Transverse colon (tissue), 4 donors: ENCODE measurements around the gene GTF3C5.

Source experiments
- POLR2AphosphoS5 ChIP-seq, 3 donors: sonication (generic); formaldehyde crosslinking; IDR thresholded peaks; one replicate each; pipeline ENCODE4 v1.6.1; 2016; ENCODE audit warnings: antibody characterized with exemption in 3 of 3
- TF ChIP-seq, protein P1 (sequence below), 5 experiments: fragments of 200-600 bp in 3 of 5; fragments of 450-650 bp in 2 of 5; sonication (generic) in 3 of 5; IDR thresholded peaks; 1 replicate in 2 of 5; 2 replicates in 3 of 5; pipeline ENCODE4 v1.5.1; 2016 to 2017; ENCODE audit warnings: antibody characterized with exemption in 5 of 5, inconsistent platforms in 3 of 5, mild to moderate bottlenecking in 2 of 5, moderate library complexity in 1 of 5

DNA sequence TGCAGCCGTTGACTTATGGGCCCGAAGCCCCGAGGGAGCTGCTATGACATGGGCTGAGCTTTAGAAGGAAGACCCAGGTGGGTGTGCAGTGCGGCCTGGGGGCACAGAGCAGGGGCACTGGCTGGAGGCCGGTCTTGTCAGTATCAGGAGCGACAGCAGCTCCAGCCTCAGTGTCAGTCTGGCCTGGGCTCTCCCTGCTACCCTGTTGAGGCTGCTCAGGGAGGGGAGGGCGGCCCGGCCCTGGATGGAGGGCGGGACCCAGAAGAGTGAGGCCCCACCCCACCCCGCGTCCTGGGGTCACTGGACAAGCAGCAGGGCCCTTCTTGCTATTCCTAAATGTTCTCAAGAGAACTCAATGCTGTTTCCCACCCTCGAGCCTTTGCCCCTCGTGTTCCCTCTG, 34.3 kb upstream of the GTF3C5 start:
- TF ChIP-seq, protein P1, sequence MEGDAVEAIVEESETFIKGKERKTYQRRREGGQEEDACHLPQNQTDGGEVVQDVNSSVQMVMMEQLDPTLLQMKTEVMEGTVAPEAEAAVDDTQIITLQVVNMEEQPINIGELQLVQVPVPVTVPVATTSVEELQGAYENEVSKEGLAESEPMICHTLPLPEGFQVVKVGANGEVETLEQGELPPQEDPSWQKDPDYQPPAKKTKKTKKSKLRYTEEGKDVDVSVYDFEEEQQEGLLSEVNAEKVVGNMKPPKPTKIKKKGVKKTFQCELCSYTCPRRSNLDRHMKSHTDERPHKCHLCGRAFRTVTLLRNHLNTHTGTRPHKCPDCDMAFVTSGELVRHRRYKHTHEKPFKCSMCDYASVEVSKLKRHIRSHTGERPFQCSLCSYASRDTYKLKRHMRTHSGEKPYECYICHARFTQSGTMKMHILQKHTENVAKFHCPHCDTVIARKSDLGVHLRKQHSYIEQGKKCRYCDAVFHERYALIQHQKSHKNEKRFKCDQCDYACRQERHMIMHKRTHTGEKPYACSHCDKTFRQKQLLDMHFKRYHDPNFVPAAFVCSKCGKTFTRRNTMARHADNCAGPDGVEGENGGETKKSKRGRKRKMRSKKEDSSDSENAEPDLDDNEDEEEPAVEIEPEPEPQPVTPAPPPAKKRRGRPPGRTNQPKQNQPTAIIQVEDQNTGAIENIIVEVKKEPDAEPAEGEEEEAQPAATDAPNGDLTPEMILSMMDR (IDR thresholded peaks at IDR 0.05): no peak
- no peak for TF ChIP-seq POLR2AphosphoS5 (IDR thresholded peaks at IDR 0.05)
